ENCODE results near the gene TREM2. TPM values are rescaled to one million over a fixed set of nuclear protein-coding genes. Genes with fewer than 3 reads are reported as not detected.

The TREM2 gene
- total and polyA plus RNA-seq, 10 of the 15 experiments (the other 5 are each of a cell fraction or from before 2014, with no cell fraction given), result not detected

DNA sequence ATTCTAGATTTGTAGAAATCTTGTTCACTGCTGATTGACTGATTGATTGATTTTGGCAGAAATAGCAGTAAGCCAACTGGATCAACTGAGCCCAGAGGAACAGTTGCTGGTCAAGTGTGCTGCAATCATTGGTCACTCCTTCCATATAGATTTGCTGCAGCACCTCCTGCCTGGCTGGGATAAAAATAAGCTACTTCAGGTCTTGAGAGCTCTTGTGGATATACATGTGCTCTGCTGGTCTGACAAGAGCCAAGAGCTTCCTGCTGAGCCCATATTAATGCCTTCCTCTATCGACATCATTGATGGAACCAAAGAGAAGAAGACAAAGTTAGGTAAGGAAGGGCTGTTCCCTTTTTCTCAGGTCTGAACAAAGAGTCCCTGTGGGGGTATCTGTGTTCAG, 40.0 kb downstream of the TREM2 start:
- FAIRE-seq (no peak), ATAC-seq (no peak), DNase-seq (ENCODE audit: low read depth, low spot score) (no peak)
- intact Hi-C loops (cut with micrococcal nuclease; ENCODE audit: unreplicated experiment), result no loop called here
- Histone ChIP-seq H3K4me1 (ENCODE audit: control insufficient read depth, insufficient read depth, low read length) (no peaks in the 10 kb centered on the region), H3K4me3 (no peak overlapping the region), H3K4me2 (ENCODE audit: control insufficient read depth, insufficient read depth) (no peak overlapping the region), H2AFZ (ENCODE audit: control insufficient read depth, low read depth, low read length) (no peak overlapping the region), H4K20me1 (ENCODE audit: control insufficient read depth, insufficient read depth) (no peaks in the 10 kb centered on the region), H3K27ac (ENCODE audit: control insufficient read depth, insufficient read depth) (no peak overlapping the region), H3K9ac (ENCODE audit: control insufficient read depth, insufficient read depth, low read length) (no peak overlapping the region), H3K79me2 (ENCODE audit: control insufficient read depth, insufficient read depth, low read length) (no peaks in the 10 kb centered on the region), H3K9me3 (replicated peaks; ENCODE audit: control insufficient read depth, insufficient read depth, low read length) (no peaks in the 10 kb centered on the region), H3K27me3 (replicated peaks in 1 of 2; ENCODE audit: control insufficient read depth in 2 of 2, insufficient read depth in 2 of 2, low read length in 1 of 2) (no peaks in the 10 kb centered on the region), H3K36me3 (ENCODE audit: control insufficient read depth in 2 of 2, insufficient read depth in 2 of 2, low read length in 1 of 2) (no peaks in the 10 kb centered on the region)
- no TSS peak for BruUV-seq (replicated peaks)
- in situ Hi-C loops (cut with MboI), result no loop called here
- TF ChIP-seq IKZF1 (conservative IDR thresholded peaks at IDR 0.05) (no peak), NR2F1 (conservative IDR thresholded peaks at IDR 0.05) (no peak), ZBTB11 (CRISPR knock-in tag; IDR thresholded peaks at IDR 0.05) (no peak), ZNF687 (IDR thresholded peaks at IDR 0.05) (no peak), RCOR1 (conservative IDR thresholded peaks at IDR 0.05; ENCODE audit: low read depth, low read length) (no peak), GABPA (IDR thresholded peaks at IDR 0.05; ENCODE audit: low read depth) (no peak), ETV6 (conservative IDR thresholded peaks at IDR 0.05 in 1 of 2, IDR thresholded peaks at IDR 0.05 in 1 of 2; ENCODE audit: borderline replicate concordance in 1 of 2, low read depth in 1 of 2) (no peak), BHLHE40 (IDR thresholded peaks at IDR 0.05; ENCODE audit: borderline replicate concordance in 1 of 2, low read depth in 2 of 2, low read length in 1 of 2) (no peak), BACH1 (IDR thresholded peaks at IDR 0.05; ENCODE audit: borderline replicate concordance) (no peak), ATF7 (IDR thresholded peaks at IDR 0.05; ENCODE audit: low read depth) (no peak), POU2F2 (IDR thresholded peaks at IDR 0.05; ENCODE audit: borderline replicate concordance, low read depth, low read length) (no peak), HDAC6 (IDR thresholded peaks at IDR 0.05; ENCODE audit: unreplicated experiment) (no peak), ZNF207 (IDR thresholded peaks at IDR 0.05; ENCODE audit: borderline replicate concordance) (no peak), NFXL1 (IDR thresholded peaks at IDR 0.05; ENCODE audit: borderline replicate concordance) (no peak)
- TF ChIP-seq, protein P1, sequence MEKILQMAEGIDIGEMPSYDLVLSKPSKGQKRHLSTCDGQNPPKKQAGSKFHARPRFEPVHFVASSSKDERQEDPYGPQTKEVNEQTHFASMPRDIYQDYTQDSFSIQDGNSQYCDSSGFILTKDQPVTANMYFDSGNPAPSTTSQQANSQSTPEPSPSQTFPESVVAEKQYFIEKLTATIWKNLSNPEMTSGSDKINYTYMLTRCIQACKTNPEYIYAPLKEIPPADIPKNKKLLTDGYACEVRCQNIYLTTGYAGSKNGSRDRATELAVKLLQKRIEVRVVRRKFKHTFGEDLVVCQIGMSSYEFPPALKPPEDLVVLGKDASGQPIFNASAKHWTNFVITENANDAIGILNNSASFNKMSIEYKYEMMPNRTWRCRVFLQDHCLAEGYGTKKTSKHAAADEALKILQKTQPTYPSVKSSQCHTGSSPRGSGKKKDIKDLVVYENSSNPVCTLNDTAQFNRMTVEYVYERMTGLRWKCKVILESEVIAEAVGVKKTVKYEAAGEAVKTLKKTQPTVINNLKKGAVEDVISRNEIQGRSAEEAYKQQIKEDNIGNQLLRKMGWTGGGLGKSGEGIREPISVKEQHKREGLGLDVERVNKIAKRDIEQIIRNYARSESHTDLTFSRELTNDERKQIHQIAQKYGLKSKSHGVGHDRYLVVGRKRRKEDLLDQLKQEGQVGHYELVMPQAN (conservative IDR thresholded peaks at IDR 0.05), result no peak
- ChIA-PET CTCF (interaction anchor here (0.5 kb wide), 1 partner anchor 13 kb away, joined by 3 read pairs; no protein-coding TSS in a partner anchor), POLR2A (no interaction called here), RAD21 (ENCODE audit: unreplicated experiment) (no interaction called here), SMC1A (ENCODE audit: uncharacterized antibody, unreplicated experiment) (interaction anchor here (1.3 kb wide), 1 partner anchor 12 kb away, joined by 3 read pairs; no protein-coding TSS in a partner anchor)
- WGBS (ENCODE audit: insufficient coverage, insufficient replicate concordance, low lambda C conversion rate, missing lambda C conversion rate), result 59% methylated on average over 1 of the region's 1 CpG
